ENCODE measurements around the gene DAP. TPM values are rescaled to one million over a fixed set of nuclear protein-coding genes. Genes with fewer than 3 reads are reported as not detected.

DAP gene
- total RNA-seq, 1 experiment from 2014 or later: 114 TPM

DNA sequence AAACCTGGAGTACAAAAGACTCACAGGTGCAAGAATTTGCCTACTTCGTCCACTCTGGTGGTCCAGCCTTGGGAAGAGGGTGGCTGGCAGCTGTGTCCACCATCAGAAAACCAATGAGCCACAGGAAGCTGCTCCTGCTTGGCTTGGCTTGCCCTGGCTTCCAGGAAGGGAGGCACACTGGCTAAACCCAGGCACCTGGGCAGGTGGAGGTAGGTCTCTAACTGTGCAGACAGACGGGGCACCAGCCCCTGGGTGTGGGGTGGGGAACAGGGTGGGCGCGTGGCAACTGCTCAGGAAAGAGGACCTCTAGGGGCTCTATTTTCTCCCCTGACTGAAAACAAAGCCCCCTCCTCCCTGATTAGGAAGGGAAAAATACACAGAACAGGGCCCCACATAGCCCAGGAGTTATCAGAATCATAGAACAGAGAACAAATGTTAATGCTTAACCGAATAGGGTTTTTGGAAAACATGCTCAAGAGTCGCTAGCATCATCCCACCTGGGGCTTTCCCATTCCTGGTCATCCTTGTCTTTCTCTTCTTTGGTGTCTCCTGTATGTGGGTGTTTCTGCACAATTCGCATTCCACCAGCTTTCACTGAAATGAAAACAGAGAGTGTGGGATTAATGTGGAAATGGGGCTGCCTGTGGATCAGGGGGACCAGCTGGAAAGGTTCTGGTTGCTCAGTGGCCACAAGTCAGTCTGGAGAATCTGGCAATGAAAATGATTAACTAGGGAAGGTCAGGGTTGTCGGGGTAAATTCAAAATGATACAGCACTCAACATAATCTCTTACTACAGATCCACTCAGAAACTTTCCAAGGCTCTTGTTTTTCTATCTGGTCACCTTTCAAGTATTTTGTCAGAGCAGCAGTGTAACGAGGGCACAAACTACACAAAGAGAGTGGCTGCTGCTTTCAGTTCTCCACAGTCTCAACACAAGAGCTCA, 13.1 kb downstream of the DAP start:
- Mint-ChIP-seq H3K36me3 (ENCODE audit: insufficient read depth, unreplicated experiment) (peaks cover 53% of the 10 kb centered on the region), H3K4me3 (ENCODE audit: unreplicated experiment) (no peak overlapping the region), H3K27me3 (ENCODE audit: insufficient read depth, unreplicated experiment) (no peaks in the 10 kb centered on the region), H3K4me1 (ENCODE audit: insufficient read depth, unreplicated experiment) (no peaks in the 10 kb centered on the region), H3K27ac (ENCODE audit: low read depth, unreplicated experiment) (no peak overlapping the region), H3K9me3 (ENCODE audit: unreplicated experiment) (peaks cover 8% of the 10 kb centered on the region)
- TF ChIP-seq, protein P1, sequence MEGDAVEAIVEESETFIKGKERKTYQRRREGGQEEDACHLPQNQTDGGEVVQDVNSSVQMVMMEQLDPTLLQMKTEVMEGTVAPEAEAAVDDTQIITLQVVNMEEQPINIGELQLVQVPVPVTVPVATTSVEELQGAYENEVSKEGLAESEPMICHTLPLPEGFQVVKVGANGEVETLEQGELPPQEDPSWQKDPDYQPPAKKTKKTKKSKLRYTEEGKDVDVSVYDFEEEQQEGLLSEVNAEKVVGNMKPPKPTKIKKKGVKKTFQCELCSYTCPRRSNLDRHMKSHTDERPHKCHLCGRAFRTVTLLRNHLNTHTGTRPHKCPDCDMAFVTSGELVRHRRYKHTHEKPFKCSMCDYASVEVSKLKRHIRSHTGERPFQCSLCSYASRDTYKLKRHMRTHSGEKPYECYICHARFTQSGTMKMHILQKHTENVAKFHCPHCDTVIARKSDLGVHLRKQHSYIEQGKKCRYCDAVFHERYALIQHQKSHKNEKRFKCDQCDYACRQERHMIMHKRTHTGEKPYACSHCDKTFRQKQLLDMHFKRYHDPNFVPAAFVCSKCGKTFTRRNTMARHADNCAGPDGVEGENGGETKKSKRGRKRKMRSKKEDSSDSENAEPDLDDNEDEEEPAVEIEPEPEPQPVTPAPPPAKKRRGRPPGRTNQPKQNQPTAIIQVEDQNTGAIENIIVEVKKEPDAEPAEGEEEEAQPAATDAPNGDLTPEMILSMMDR (IDR thresholded peaks at IDR 0.05; ENCODE audit: unreplicated experiment): no peak
- CTCF ChIA-PET: interaction anchor here (0.6 kb wide), 2 partner anchors 80 to 434 kb away, joined by 3 read pairs; no protein-coding TSS in a partner anchor
- no TSS peak for BruUV-seq (replicated peaks)
- intact Hi-C loops (cut with micrococcal nuclease): no loop called here
- no peak for DNase-seq (ENCODE audit: unreplicated experiment)
- POLR2A ChIA-PET: interaction anchor here (0.6 to 0.9 kb wide), 2 partner anchors 9 to 10 kb away, joined by 3 read pairs; no protein-coding TSS in a partner anchor

DNA sequence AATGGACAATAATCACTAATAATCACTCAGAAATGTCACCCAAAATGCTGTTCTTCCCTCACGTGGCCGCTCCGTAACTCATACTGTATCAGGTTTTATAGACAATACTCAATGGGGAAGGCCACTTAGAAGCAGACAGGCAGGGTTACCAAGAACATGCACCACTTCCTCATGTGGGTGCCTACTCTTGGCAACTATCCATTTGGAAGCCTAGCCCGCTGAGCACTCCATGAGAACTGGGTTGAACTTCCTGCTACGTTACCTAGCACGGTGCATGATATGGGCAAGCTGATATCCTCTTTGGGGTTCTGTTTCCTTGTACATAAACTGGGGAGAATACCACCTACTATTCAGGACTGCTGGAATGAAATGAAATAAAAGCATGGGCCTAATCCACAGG, 14.3 kb downstream of the DAP start:
- BruUV-seq (replicated peaks): no TSS peak
- H3K4me1 Mint-ChIP-seq (ENCODE audit: insufficient read depth, unreplicated experiment): no peaks in the 10 kb centered on the region
- H3K36me3 Mint-ChIP-seq (ENCODE audit: insufficient read depth, unreplicated experiment): peaks cover 50% of the 10 kb centered on the region
- ChIA-PET POLR2A (interaction anchor here (0.6 kb wide), 1 partner anchor 22 kb away, joined by 3 read pairs; no protein-coding TSS in a partner anchor), CTCF (interaction anchor here (0.5 kb wide), 1 partner anchor 460 kb away, joined by 4 read pairs; no protein-coding TSS in a partner anchor)
- TF ChIP-seq, protein P1 (IDR thresholded peaks at IDR 0.05; ENCODE audit: unreplicated experiment): no peak
- no peak for DNase-seq (ENCODE audit: unreplicated experiment)
- intact Hi-C loops (cut with micrococcal nuclease): no loop called here
- H3K4me3 Mint-ChIP-seq (ENCODE audit: unreplicated experiment): no peak overlapping the region
- H3K9me3 Mint-ChIP-seq (ENCODE audit: unreplicated experiment): peaks cover 8% of the 10 kb centered on the region
- no peaks in the 10 kb centered on the region for H3K27me3 Mint-ChIP-seq (ENCODE audit: insufficient read depth, unreplicated experiment)
- no peak overlapping the region for H3K27ac Mint-ChIP-seq (ENCODE audit: low read depth, unreplicated experiment)

GRCh38 chr5:10745133-10745532, 15.9 kb downstream of the DAP start:
- CTCF ChIA-PET: interaction anchor here (0.6 to 1.2 kb wide), 5 partner anchors 12 to 895 kb away, joined by 3 to 5 read pairs (median 3); no protein-coding TSS in a partner anchor
- Mint-ChIP-seq H3K36me3 (ENCODE audit: insufficient read depth, unreplicated experiment) (peaks cover 53% of the 10 kb centered on the region), H3K9me3 (ENCODE audit: unreplicated experiment) (peaks cover 21% of the 10 kb centered on the region), H3K4me1 (ENCODE audit: insufficient read depth, unreplicated experiment) (no peaks in the 10 kb centered on the region), H3K4me3 (ENCODE audit: unreplicated experiment) (no peak overlapping the region), H3K27me3 (ENCODE audit: insufficient read depth, unreplicated experiment) (no peaks in the 10 kb centered on the region), H3K27ac (ENCODE audit: low read depth, unreplicated experiment) (no peak overlapping the region)
- no TSS peak for BruUV-seq (replicated peaks)
- intact Hi-C loops (cut with micrococcal nuclease): no loop called here
- DNase-seq (ENCODE audit: unreplicated experiment): no peak
- TF ChIP-seq, protein P1 (IDR thresholded peaks at IDR 0.05; ENCODE audit: unreplicated experiment): no peak
- POLR2A ChIA-PET: interaction anchor here (0.6 to 0.7 kb wide), 3 partner anchors 9 to 324 kb away, joined by 3 read pairs; no protein-coding TSS in a partner anchor

- ChIA-PET POLR2A (no interaction called here), CTCF (interaction anchor here (0.6 to 1.2 kb wide), 3 partner anchors 19 to 445 kb away, joined by 3 to 5 read pairs (median 3); no protein-coding TSS in a partner anchor)
- Mint-ChIP-seq H3K27me3 (ENCODE audit: insufficient read depth, unreplicated experiment) (no peaks in the 10 kb centered on the region), H3K27ac (ENCODE audit: low read depth, unreplicated experiment) (no peak overlapping the region), H3K4me1 (ENCODE audit: insufficient read depth, unreplicated experiment) (no peaks in the 10 kb centered on the region), H3K4me3 (ENCODE audit: unreplicated experiment) (no peak overlapping the region), H3K9me3 (ENCODE audit: unreplicated experiment) (peaks cover 25% of the 10 kb centered on the region), H3K36me3 (ENCODE audit: insufficient read depth, unreplicated experiment) (peaks cover 55% of the 10 kb centered on the region)
- TF ChIP-seq, protein P1 (IDR thresholded peaks at IDR 0.05; ENCODE audit: unreplicated experiment): no peak
- no peak for DNase-seq (ENCODE audit: unreplicated experiment)
- intact Hi-C loops (cut with micrococcal nuclease): no loop called here
- BruUV-seq (replicated peaks): no TSS peak
Observed at GRCh38 chr5:10744681-10745080, 16.4 kb downstream of the DAP start.
